Coronary artery (tissue), 2 donors: ENCODE results near the gene FMO2.

Experiments used
- DNase-seq: peaks from one replicate; pipeline ENCODE4 v3.0.0-alpha.2; 2017; ENCODE audit warnings: low spot score
- H3K27ac ChIP-seq, 2 donors: fragments of 200-600 bp; sonication (generic); one replicate each; pipeline ENCODE4 v1.5.1; 2016 to 2019
- H3K4me3 ChIP-seq: fragments of 200-600 bp; sonication (generic); 2 replicates; pipeline ENCODE4 v1.5.1; 2016; ENCODE audit warnings: mild to moderate bottlenecking, moderate library complexity
- CTCF ChIP-seq: fragments of 200-600 bp; sonication (generic); IDR thresholded peaks from one replicate; pipeline ENCODE4 v1.5.1; 2019; ENCODE audit warnings: antibody characterized with exemption

Gene FMO2

GRCh38 chr1:171188388-171189266 lies 3.5 kb downstream of the FMO2 start:
- peak overlapping the region; percentile 71 for H3K4me3 ChIP-seq
- DNase-seq: no peak
- peak; percentile 38 for TF ChIP-seq CTCF
- peak overlapping the region in 1 of 2 donors; percentile 59 for H3K27ac ChIP-seq

GRCh38 chr1:171191992-171192391 lies 6.9 kb downstream of the FMO2 start:
- no peak for TF ChIP-seq CTCF
- H3K4me3 ChIP-seq: peak overlapping the region; percentile 32
- peak overlapping the region; percentile 27 to 58 for H3K27ac ChIP-seq
- DNase-seq: no peak

GRCh38 chr1:171195767-171196166 lies 10.7 kb downstream of the FMO2 start:
- no peak overlapping the region for H3K27ac ChIP-seq
- no peak for TF ChIP-seq CTCF
- no peak overlapping the region for H3K4me3 ChIP-seq
- no peak for DNase-seq

- no peak for TF ChIP-seq CTCF
- no peak overlapping the region for H3K4me3 ChIP-seq
- DNase-seq: no peak
- H3K27ac ChIP-seq: no peak overlapping the region
Measured at GRCh38 chr1:171196351-171196750, 11.3 kb downstream of the FMO2 start.

GRCh38 chr1:171198081-171198480 lies 13.0 kb downstream of the FMO2 start:
- H3K4me3 ChIP-seq: no peak overlapping the region
- no peak for TF ChIP-seq CTCF
- no peak for DNase-seq
- no peak overlapping the region for H3K27ac ChIP-seq

GRCh38 chr1:171204296-171204695 lies 19.2 kb downstream of the FMO2 start:
- no peak for TF ChIP-seq CTCF
- Histone ChIP-seq H3K4me3 (no peak overlapping the region), H3K27ac (no peak overlapping the region)
- no peak for DNase-seq
